ENCODE data around the gene ATP2C1. TPM values are rescaled to one million over a fixed set of nuclear protein-coding genes. Genes with fewer than 3 reads are reported as not detected.

Gene ATP2C1
- total RNA-seq, 2 donors from 2014 or later = 76.8 to 81.3 TPM

DNA sequence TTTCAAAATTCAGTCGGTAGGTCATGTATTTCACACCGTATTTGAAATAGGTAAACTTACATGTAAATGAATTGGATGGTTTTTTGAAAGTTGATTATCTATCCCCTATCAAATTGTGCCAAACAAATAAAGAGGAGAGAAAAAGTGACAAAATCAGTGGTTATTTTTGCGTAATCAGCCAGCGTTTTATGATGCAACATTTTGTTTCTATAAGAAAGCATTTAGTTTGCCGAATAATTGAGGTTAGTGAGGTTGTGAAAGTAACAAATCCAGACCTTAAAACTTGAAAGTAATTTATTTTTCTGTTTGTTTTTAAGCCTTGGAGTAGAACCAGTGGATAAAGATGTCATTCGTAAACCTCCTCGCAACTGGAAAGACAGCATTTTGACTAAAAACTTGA, 103.4 kb downstream of the ATP2C1 start:
- H3K27ac ChIP-seq (ENCODE audit: low read depth, low read length) = no peak overlapping the region
- no peak overlapping the region for H3K4me3 Mint-ChIP-seq
- no peaks in the 10 kb centered on the region for H3K9me3 Mint-ChIP-seq
- H3K27me3 ChIP-seq (ENCODE audit: control insufficient read depth, insufficient read depth, low read length, poor library complexity, severe bottlenecking) = no peaks in the 10 kb centered on the region
- no peaks in the 10 kb centered on the region for H3K4me1 Mint-ChIP-seq
- no peak overlapping the region for H3K27ac Mint-ChIP-seq
- TF ChIP-seq, protein P1, sequence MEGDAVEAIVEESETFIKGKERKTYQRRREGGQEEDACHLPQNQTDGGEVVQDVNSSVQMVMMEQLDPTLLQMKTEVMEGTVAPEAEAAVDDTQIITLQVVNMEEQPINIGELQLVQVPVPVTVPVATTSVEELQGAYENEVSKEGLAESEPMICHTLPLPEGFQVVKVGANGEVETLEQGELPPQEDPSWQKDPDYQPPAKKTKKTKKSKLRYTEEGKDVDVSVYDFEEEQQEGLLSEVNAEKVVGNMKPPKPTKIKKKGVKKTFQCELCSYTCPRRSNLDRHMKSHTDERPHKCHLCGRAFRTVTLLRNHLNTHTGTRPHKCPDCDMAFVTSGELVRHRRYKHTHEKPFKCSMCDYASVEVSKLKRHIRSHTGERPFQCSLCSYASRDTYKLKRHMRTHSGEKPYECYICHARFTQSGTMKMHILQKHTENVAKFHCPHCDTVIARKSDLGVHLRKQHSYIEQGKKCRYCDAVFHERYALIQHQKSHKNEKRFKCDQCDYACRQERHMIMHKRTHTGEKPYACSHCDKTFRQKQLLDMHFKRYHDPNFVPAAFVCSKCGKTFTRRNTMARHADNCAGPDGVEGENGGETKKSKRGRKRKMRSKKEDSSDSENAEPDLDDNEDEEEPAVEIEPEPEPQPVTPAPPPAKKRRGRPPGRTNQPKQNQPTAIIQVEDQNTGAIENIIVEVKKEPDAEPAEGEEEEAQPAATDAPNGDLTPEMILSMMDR (conservative IDR thresholded peaks at IDR 0.05) = no peak
- WGBS, 2 experiments (ENCODE audit: insufficient coverage in 1 of 2, insufficient read length in 1 of 2) = 97 to 100% methylated on average over 3 to 7 of the region's 7 CpGs
- no peaks in the 10 kb centered on the region for H3K27me3 Mint-ChIP-seq (ENCODE audit: insufficient read depth)
- H3K4me3 ChIP-seq (ENCODE audit: low read length) = no peak overlapping the region
- H3K36me3 ChIP-seq (ENCODE audit: control insufficient read depth, insufficient read depth, low read length) = peaks cover 76% of the 10 kb centered on the region
- no peaks in the 10 kb centered on the region for H3K4me1 ChIP-seq (ENCODE audit: control insufficient read depth, insufficient read depth, low read length)
- peaks cover 30% of the 10 kb centered on the region for H3K36me3 Mint-ChIP-seq (ENCODE audit: low read depth)
- no peak for DNase-seq
- no peaks in the 10 kb centered on the region for H3K9me3 ChIP-seq (ENCODE audit: control insufficient read depth, low read length)
- H3K9ac ChIP-seq (ENCODE audit: extremely low read depth, low read length, poor library complexity, severe bottlenecking) = no peak overlapping the region

DNA sequence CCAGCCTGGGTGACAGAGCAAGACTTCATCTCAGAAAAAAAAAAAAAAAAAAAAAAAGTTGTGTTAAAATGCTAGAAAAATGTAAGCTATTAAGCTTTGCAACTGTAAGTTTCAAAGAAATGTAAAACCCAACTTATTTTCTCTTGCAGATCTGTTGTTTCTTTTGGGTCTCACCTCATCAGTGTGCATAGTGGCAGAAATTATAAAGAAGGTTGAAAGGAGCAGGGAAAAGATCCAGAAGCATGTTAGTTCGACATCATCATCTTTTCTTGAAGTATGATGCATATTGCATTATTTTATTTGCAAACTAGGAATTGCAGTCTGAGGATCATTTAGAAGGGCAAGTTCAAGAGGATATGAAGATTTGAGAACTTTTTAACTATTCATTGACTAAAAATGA, 107.2 kb downstream of the ATP2C1 start:
- Histone ChIP-seq H3K4me3 (ENCODE audit: low read length) (no peak overlapping the region), H3K9ac (ENCODE audit: extremely low read depth, low read length, poor library complexity, severe bottlenecking) (no peak overlapping the region), H3K9me3 (ENCODE audit: control insufficient read depth, low read length) (no peaks in the 10 kb centered on the region), H3K4me1 (ENCODE audit: control insufficient read depth, insufficient read depth, low read length) (no peaks in the 10 kb centered on the region), H3K27me3 (ENCODE audit: control insufficient read depth, insufficient read depth, low read length, poor library complexity, severe bottlenecking) (no peaks in the 10 kb centered on the region), H3K36me3 (ENCODE audit: control insufficient read depth, insufficient read depth, low read length) (peaks cover 88% of the 10 kb centered on the region), H3K27ac (ENCODE audit: low read depth, low read length) (no peak overlapping the region)
- Mint-ChIP-seq H3K9me3 (no peaks in the 10 kb centered on the region), H3K36me3 (ENCODE audit: low read depth) (peaks cover 30% of the 10 kb centered on the region), H3K4me3 (no peak overlapping the region), H3K27ac (no peak overlapping the region), H3K27me3 (ENCODE audit: insufficient read depth) (no peaks in the 10 kb centered on the region), H3K4me1 (no peaks in the 10 kb centered on the region)
- TF ChIP-seq, protein P1 (conservative IDR thresholded peaks at IDR 0.05) = no peak
- no peak for DNase-seq
- 86 to 95% methylated on average over 1 of the region's 1 CpG for WGBS, 2 experiments (ENCODE audit: insufficient coverage in 1 of 2, insufficient read length in 1 of 2)

DNA sequence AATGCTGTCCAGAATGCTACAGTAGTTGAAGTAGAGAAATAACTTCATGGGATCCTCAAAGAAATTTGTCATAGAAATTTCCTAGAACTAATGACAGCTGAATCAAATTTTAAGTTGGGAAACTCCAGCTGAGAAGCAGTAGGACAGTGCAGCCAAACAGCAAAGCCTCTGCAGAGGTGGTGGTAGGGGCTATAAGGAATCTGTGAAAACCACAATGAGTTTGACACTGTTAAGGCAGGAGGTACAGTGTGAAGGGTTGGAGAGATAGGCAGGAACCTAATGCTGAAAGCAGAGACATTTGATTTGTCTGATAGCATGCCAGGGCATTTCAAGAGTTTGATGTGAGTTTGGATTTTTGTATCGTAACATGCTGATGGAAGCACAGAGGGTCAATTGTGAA, 110.7 kb downstream of the ATP2C1 start:
- DNase-seq = no peak
- H3K27me3 Mint-ChIP-seq (ENCODE audit: insufficient read depth) = no peaks in the 10 kb centered on the region
- Histone ChIP-seq H3K4me3 (ENCODE audit: low read length) (no peak overlapping the region), H3K36me3 (ENCODE audit: control insufficient read depth, insufficient read depth, low read length) (peaks cover 80% of the 10 kb centered on the region), H3K4me1 (ENCODE audit: control insufficient read depth, insufficient read depth, low read length) (no peaks in the 10 kb centered on the region), H3K9me3 (ENCODE audit: control insufficient read depth, low read length) (no peaks in the 10 kb centered on the region), H3K9ac (ENCODE audit: extremely low read depth, low read length, poor library complexity, severe bottlenecking) (no peak overlapping the region), H3K27ac (ENCODE audit: low read depth, low read length) (no peak overlapping the region), H3K27me3 (ENCODE audit: control insufficient read depth, insufficient read depth, low read length, poor library complexity, severe bottlenecking) (no peaks in the 10 kb centered on the region)
- no peaks in the 10 kb centered on the region for H3K4me1 Mint-ChIP-seq
- peaks cover 21% of the 10 kb centered on the region for H3K36me3 Mint-ChIP-seq (ENCODE audit: low read depth)
- TF ChIP-seq, protein P1 (conservative IDR thresholded peaks at IDR 0.05) = no peak
- WGBS, 2 experiments (ENCODE audit: insufficient coverage in 1 of 2, insufficient read length in 1 of 2) = 94 to 100% methylated on average over 1 of the region's 1 CpG
- H3K27ac Mint-ChIP-seq = no peak overlapping the region
- H3K4me3 Mint-ChIP-seq = no peak overlapping the region
- no peaks in the 10 kb centered on the region for H3K9me3 Mint-ChIP-seq

All from endodermal cell (in vitro differentiated cells).